NCI-H1417 treated with DMSO at 0.1 percent for 48 hours (cell line): ENCODE results near the gene HOXB1.
"Not testable (repeated sequence)": the region's sequence is repeated elsewhere in the genome, so short reads cannot be mapped to it uniquely, and the experiment has no call there.

Source experiments
- DNase-seq: peaks from one replicate; lab custom pipeline; 2025; lab: John Stamatoyannopoulos, UW

Gene HOXB1

GRCh38 chr17:48494335-48494734, 36.5 kb downstream of the HOXB1 start:
- no peak for DNase-seq

GRCh38 chr17:48492401-48493298, 38.2 kb downstream of the HOXB1 start:
- peak; percentile 62 for DNase-seq

- no peak for DNase-seq
Measured at GRCh38 chr17:48491527-48492273, 39.1 kb downstream of the HOXB1 start.

GRCh38 chr17:48490451-48490892, 40.3 kb downstream of the HOXB1 start:
- no peak for DNase-seq

- no peak for DNase-seq
Measured at GRCh38 chr17:48489781-48490180, 41.0 kb downstream of the HOXB1 start.

- no peak for DNase-seq
Measured at GRCh38 chr17:48488548-48489106, 42.2 kb downstream of the HOXB1 start.

GRCh38 chr17:48487221-48487620, 43.6 kb downstream of the HOXB1 start:
- DNase-seq, result no peak

GRCh38 chr17:48486557-48486956, 44.3 kb downstream of the HOXB1 start:
- DNase-seq, result no peak

GRCh38 chr17:48484850-48485249, 46.0 kb downstream of the HOXB1 start:
- no peak for DNase-seq

- no peak for DNase-seq
Measured at GRCh38 chr17:48484256-48484655, 46.6 kb downstream of the HOXB1 start.

GRCh38 chr17:48483471-48484131, 47.2 kb downstream of the HOXB1 start:
- DNase-seq, result no peak

GRCh38 chr17:48483004-48483403, 47.8 kb downstream of the HOXB1 start:
- DNase-seq, result no peak

- not testable (repeated sequence) for DNase-seq
Measured at GRCh38 chr17:48482301-48482700, 48.5 kb downstream of the HOXB1 start.

- no peak for DNase-seq
Measured at GRCh38 chr17:48479014-48479402, 51.8 kb downstream of the HOXB1 start.
